H9 (cell line): ENCODE data around the gene CLRN1. TPM values are rescaled to one million over a fixed set of nuclear protein-coding genes. Genes with fewer than 3 reads are reported as not detected.

Experiments
- DNase-seq: peaks from one replicate; pipeline ENCODE4 v3.0.0-alpha.2; 2017
- H2AFZ ChIP-seq: one replicate; pipeline ENCODE4 v1.6.1; 2013; ENCODE audit warnings: mild to moderate bottlenecking, low read length, control low read depth, moderate library complexity
- H2AK5ac ChIP-seq: 2 replicates; pipeline ENCODE4 v1.6.1; 2013; ENCODE audit warnings: low read length, control low read depth, mixed read lengths; ENCODE audit not compliant: insufficient read length
- H2BK120ac ChIP-seq: one replicate; pipeline ENCODE4 v1.6.1; 2013; ENCODE audit warnings: low read depth, mild to moderate bottlenecking, low read length, control low read depth, inconsistent platforms; ENCODE audit not compliant: poor library complexity, severe bottlenecking
- H2BK12ac ChIP-seq: 2 replicates; pipeline ENCODE4 v1.6.1; 2013; ENCODE audit warnings: low read length, control low read depth, mixed read lengths, low read depth; ENCODE audit not compliant: insufficient read length
- H2BK15ac ChIP-seq: 2 replicates; pipeline ENCODE4 v1.6.1; 2013; ENCODE audit warnings: low read depth, low read length, control low read depth
- H2BK20ac ChIP-seq: one replicate; pipeline ENCODE4 v1.6.1; 2013; ENCODE audit warnings: low read depth, mild to moderate bottlenecking, low read length, control low read depth, inconsistent platforms; ENCODE audit not compliant: poor library complexity, severe bottlenecking
- H2BK5ac ChIP-seq: 2 replicates; pipeline ENCODE4 v1.6.1; 2013; ENCODE audit warnings: low read length, control low read depth, mixed read lengths; ENCODE audit not compliant: insufficient read length
- H3K14ac ChIP-seq: 2 replicates; pipeline ENCODE4 v1.6.1; 2013; ENCODE audit warnings: low read length, control low read depth; ENCODE audit not compliant: insufficient read depth
- H3K18ac ChIP-seq: 2 replicates; pipeline ENCODE4 v1.6.1; 2013; ENCODE audit warnings: low read depth, mild to moderate bottlenecking, mixed read lengths, low read length, control low read depth; ENCODE audit not compliant: insufficient read length
- H3K23ac ChIP-seq: 2 replicates; pipeline ENCODE4 v1.6.1; 2013; ENCODE audit warnings: low read length, control low read depth, mixed read lengths, low read depth; ENCODE audit not compliant: insufficient read length
- H3K23me2 ChIP-seq: 2 replicates; pipeline ENCODE4 v1.6.1; 2013; ENCODE audit warnings: low read depth, mild to moderate bottlenecking, mixed read lengths, low read length, control low read depth; ENCODE audit not compliant: insufficient read length, poor library complexity, severe bottlenecking
- H3K27ac ChIP-seq: 2 replicates; pipeline ENCODE4 v1.5.1; 2013; ENCODE audit warnings: low read length, control low read depth, mixed read lengths, low read depth; ENCODE audit not compliant: insufficient read length
- H3K27me3 ChIP-seq: 2 replicates; pipeline ENCODE4 v1.6.1; 2013; ENCODE audit warnings: low read length, control low read depth, inconsistent platforms; ENCODE audit not compliant: insufficient read depth
- H3K4ac ChIP-seq: 2 replicates; pipeline ENCODE4 v1.6.1; 2013; ENCODE audit warnings: low read depth, mild to moderate bottlenecking, control low read depth, inconsistent platforms, low read length, moderate library complexity
- H3K4me1 ChIP-seq: 2 replicates; pipeline ENCODE4 v1.6.1; 2013; ENCODE audit warnings: low read length, control low read depth, inconsistent platforms; ENCODE audit not compliant: insufficient read depth
- H3K4me2 ChIP-seq: 2 replicates; pipeline ENCODE4 v1.6.1; 2013; ENCODE audit warnings: low read length, control low read depth, mixed read lengths; ENCODE audit not compliant: insufficient read length, insufficient read depth
- H3K56ac ChIP-seq: 2 replicates; pipeline ENCODE4 v1.6.1; 2013; ENCODE audit warnings: low read depth, mild to moderate bottlenecking, mixed read lengths, low read length, control low read depth; ENCODE audit not compliant: insufficient read length
- H3K79me1 ChIP-seq: 2 replicates; pipeline ENCODE4 v1.6.1; 2013; ENCODE audit warnings: low read depth, mild to moderate bottlenecking, moderate library complexity, low read length, control low read depth, inconsistent platforms; ENCODE audit not compliant: insufficient read depth, poor library complexity, severe bottlenecking
- H3K79me2 ChIP-seq: 2 replicates; pipeline ENCODE4 v1.6.1; 2013; ENCODE audit warnings: low read length, control low read depth, inconsistent platforms; ENCODE audit not compliant: insufficient read depth
- H3K9ac ChIP-seq: 2 replicates; pipeline ENCODE4 v1.6.1; 2013; ENCODE audit warnings: low read length, control low read depth, mixed read lengths; ENCODE audit not compliant: insufficient read length; ENCODE audit errors: extremely low read depth
- H3K9me3 ChIP-seq: one replicate; pipeline ENCODE4 v1.6.1; 2013; ENCODE audit warnings: low read depth, low read length, inconsistent platforms; ENCODE audit not compliant: control insufficient read depth
- H3T11ph ChIP-seq: one replicate; pipeline ENCODE4 v1.6.1; 2013; ENCODE audit warnings: mild to moderate bottlenecking, low read length, control low read depth, inconsistent platforms
- H4K20me1 ChIP-seq: one replicate; pipeline ENCODE4 v1.6.1; 2013; ENCODE audit not compliant: control insufficient read depth, insufficient read length, insufficient read depth
- H4K5ac ChIP-seq: 2 replicates; pipeline ENCODE4 v1.6.1; 2013; ENCODE audit warnings: low read depth, mild to moderate bottlenecking, mixed read lengths, low read length, control low read depth; ENCODE audit not compliant: insufficient read length
- H4K8ac ChIP-seq: replicated peaks from 2 replicates; pipeline ENCODE4 v1.6.1; 2013; ENCODE audit warnings: low read length, control low read depth, mixed read lengths, low read depth; ENCODE audit not compliant: insufficient read length
- H4K91ac ChIP-seq: 2 replicates; pipeline ENCODE4 v1.6.1; 2013; ENCODE audit warnings: low read depth, mild to moderate bottlenecking, moderate library complexity, mixed read lengths, low read length, control low read depth; ENCODE audit not compliant: insufficient read length
- H3K27ac Mint-ChIP-seq, 3 experiments: 2 replicates in 2 of 3; 3 replicates in 1 of 3; pipeline ENCODE4 v1.8.0; 2020 to 2021; ENCODE audit warnings: mixed read lengths in 3 of 3, mild to moderate bottlenecking in 1 of 3, moderate library complexity in 1 of 3
- H3K27me3 Mint-ChIP-seq: 2 replicates; pipeline ENCODE4 v1.8.0; 2021; ENCODE audit warnings: low read depth, mild to moderate bottlenecking, moderate library complexity, mixed read lengths
- H3K36me3 Mint-ChIP-seq, 3 experiments: 2 replicates in 2 of 3; 3 replicates in 1 of 3; pipeline ENCODE4 v1.8.0; 2020 to 2021; ENCODE audit warnings: low read depth in 3 of 3, mixed read lengths in 3 of 3; ENCODE audit not compliant: insufficient read depth in 1 of 3
- H3K4me1 Mint-ChIP-seq, 2 experiments: 2 replicates each; pipeline ENCODE4 v1.8.0; 2020; ENCODE audit warnings: mixed read lengths in 2 of 2
- H3K4me3 Mint-ChIP-seq, 2 experiments: 2 replicates in 1 of 2; 3 replicates in 1 of 2; pipeline ENCODE4 v1.8.0; 2020 to 2021; ENCODE audit warnings: mild to moderate bottlenecking in 2 of 2, mixed read lengths in 2 of 2, moderate library complexity in 1 of 2
- H3K9me3 Mint-ChIP-seq, 2 experiments: 2 replicates in 1 of 2; 3 replicates in 1 of 2; pipeline ENCODE4 v1.8.0; 2020; ENCODE audit warnings: mild to moderate bottlenecking in 2 of 2, mixed read lengths in 2 of 2, moderate library complexity in 1 of 2
- WGBS: extraction: QIAGEN DNeasy Blood & Tissue Kit; methylation state at CpG from one replicate; pipeline ENCODE4 v1.1.7; 2013; ENCODE audit warnings: missing lambda C conversion rate, low lambda C conversion rate, mixed read lengths; ENCODE audit not compliant: insufficient read length; ENCODE audit errors: extremely low coverage; 5-methylcytosine and 5-hydroxymethylcytosine counted together
- total RNA-seq: library from RNA; stranded (reverse); gene quantifications from 2 replicates; pipeline ENCODE4 v1.2.1, GENCODE V29; 2021
- TF ChIP-seq, protein P1 (sequence below): fragments of 200-600 bp; sonication (generic); conservative IDR thresholded peaks from 3 replicates; pipeline ENCODE4 v1.8.0; 2021; ENCODE audit warnings: antibody characterized with exemption, mild to moderate bottlenecking

The CLRN1 gene
- total RNA-seq, 1 experiment from 2014 or later: not detected

DNA sequence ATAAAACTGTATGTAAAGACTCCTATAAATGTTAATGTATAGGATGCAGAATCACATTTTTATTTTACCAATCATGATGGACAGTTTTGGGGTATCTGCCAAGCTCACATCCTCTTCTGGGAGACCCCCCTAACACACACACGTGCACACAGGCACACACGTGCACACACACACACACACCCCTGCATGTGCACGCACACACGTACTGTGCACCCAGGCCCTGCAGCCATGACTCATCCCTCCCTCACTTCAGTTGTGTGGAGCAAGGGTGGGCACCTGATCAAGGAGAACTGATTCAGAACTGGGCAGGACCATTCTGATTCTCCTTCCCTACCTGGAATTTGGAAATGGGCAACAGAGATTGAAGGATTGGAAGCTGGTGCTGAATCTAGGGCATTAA lies 51.3 kb downstream of the CLRN1 start:
- Histone ChIP-seq H3K56ac (no peak overlapping the region), H3K4me2 (no peak overlapping the region), H3K23me2 (no peaks in the 10 kb centered on the region), H3K4me1 (peaks cover 2% of the 10 kb centered on the region), H3K79me2 (no peaks in the 10 kb centered on the region), H3K9ac (no peak overlapping the region), H3K79me1 (no peaks in the 10 kb centered on the region), H2BK5ac (no peak overlapping the region), H2BK12ac (no peak overlapping the region), H2BK120ac (no peak overlapping the region), H4K20me1 (no peaks in the 10 kb centered on the region), H3K27me3 (no peaks in the 10 kb centered on the region), H3K23ac (no peak overlapping the region), H4K91ac (no peak overlapping the region), H3K4ac (no peak overlapping the region), H4K8ac (no peak overlapping the region), H3T11ph (no peak overlapping the region), H3K9me3 (no peaks in the 10 kb centered on the region), H3K14ac (no peak overlapping the region), H2BK15ac (no peak overlapping the region), H2AFZ (no peak overlapping the region), H2AK5ac (no peak overlapping the region), H3K27ac (no peak overlapping the region), H4K5ac (no peak overlapping the region), H3K18ac (no peak overlapping the region), H2BK20ac (no peak overlapping the region)
- no peaks in the 10 kb centered on the region; the same call in 1 of the 2 replicates for H3K27me3 Mint-ChIP-seq
- DNase-seq: no peak
- peaks cover 37 to 42% of the 10 kb centered on the region in 2 experiments for H3K4me1 Mint-ChIP-seq
- no peaks in the 10 kb centered on the region for H3K9me3 Mint-ChIP-seq
- TF ChIP-seq, protein P1, sequence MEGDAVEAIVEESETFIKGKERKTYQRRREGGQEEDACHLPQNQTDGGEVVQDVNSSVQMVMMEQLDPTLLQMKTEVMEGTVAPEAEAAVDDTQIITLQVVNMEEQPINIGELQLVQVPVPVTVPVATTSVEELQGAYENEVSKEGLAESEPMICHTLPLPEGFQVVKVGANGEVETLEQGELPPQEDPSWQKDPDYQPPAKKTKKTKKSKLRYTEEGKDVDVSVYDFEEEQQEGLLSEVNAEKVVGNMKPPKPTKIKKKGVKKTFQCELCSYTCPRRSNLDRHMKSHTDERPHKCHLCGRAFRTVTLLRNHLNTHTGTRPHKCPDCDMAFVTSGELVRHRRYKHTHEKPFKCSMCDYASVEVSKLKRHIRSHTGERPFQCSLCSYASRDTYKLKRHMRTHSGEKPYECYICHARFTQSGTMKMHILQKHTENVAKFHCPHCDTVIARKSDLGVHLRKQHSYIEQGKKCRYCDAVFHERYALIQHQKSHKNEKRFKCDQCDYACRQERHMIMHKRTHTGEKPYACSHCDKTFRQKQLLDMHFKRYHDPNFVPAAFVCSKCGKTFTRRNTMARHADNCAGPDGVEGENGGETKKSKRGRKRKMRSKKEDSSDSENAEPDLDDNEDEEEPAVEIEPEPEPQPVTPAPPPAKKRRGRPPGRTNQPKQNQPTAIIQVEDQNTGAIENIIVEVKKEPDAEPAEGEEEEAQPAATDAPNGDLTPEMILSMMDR: no peak
- H3K4me3 Mint-ChIP-seq: no peak overlapping the region
- H3K27ac Mint-ChIP-seq: no peak overlapping the region
- WGBS: no CpG with 5 or more reads among the region's 4 CpGs
- no peaks in the 10 kb centered on the region for H3K36me3 Mint-ChIP-seq
